OCI-LY7 (cell line): Measurements from ENCODE around the gene RNF157. TPM values are rescaled to one million over a fixed set of nuclear protein-coding genes. Genes with fewer than 3 reads are reported as not detected.
A peak's percentile ranks its signal among the peaks of the same experiment; 100 is the strongest.

Experiments
- BruUV-seq: library from RNA; stranded (reverse); fragments of 400-500 nt; replicated peaks from 2 replicates; lab custom pipeline; 2021; lab: Mats Ljungman, UMichigan
- CTCF ChIA-PET: fragments of 300-600 bp; sonication (Branson Sonifier 250); formaldehyde crosslinking; loops from one replicate; lab custom pipeline; 2022; ENCODE audit warnings: antibody characterized with exemption; ENCODE audit not compliant: unreplicated experiment; lab: Charles Lee
- POLR2A ChIA-PET: fragments of 300-600 bp; sonication (Branson Sonifier 250); formaldehyde crosslinking; loops from one replicate; lab custom pipeline; 2022; ENCODE audit warnings: antibody characterized with exemption; lab: Charles Lee
- DNase-seq: peaks from one replicate; pipeline ENCODE4 v3.0.0-alpha.2; 2015; ENCODE audit warnings: low spot score
- H2AFZ ChIP-seq: fragments of 200-600 bp; sonication (generic), shearing (Covaris generic); 2 replicates; pipeline ENCODE4 v1.6.1; 2014; ENCODE audit warnings: mild to moderate bottlenecking, antibody characterized with exemption, low read length, moderate library complexity
- H3K27ac ChIP-seq: fragments of 200-600 bp; sonication (generic); 2 replicates; pipeline ENCODE4 v1.5.1; 2014; ENCODE audit warnings: mixed run types, low read depth, mild to moderate bottlenecking, moderate library complexity, low read length, inconsistent platforms; ENCODE audit not compliant: poor library complexity, severe bottlenecking
- H3K36me3 ChIP-seq: fragments of 200-600 bp; sonication (generic); 2 replicates; pipeline ENCODE4 v1.6.1; 2014; ENCODE audit warnings: mild to moderate bottlenecking, antibody characterized with exemption, low read length, moderate library complexity, mixed read lengths; ENCODE audit not compliant: insufficient read depth
- H3K4me1 ChIP-seq: fragments of 200-600 bp; sonication (generic); 2 replicates; pipeline ENCODE4 v1.5.1; 2014; ENCODE audit warnings: mild to moderate bottlenecking, low read length; ENCODE audit not compliant: insufficient read depth, poor library complexity, severe bottlenecking
- H3K4me2 ChIP-seq: fragments of 200-600 bp; sonication (generic); 2 replicates; pipeline ENCODE4 v1.6.1; 2014; ENCODE audit warnings: mild to moderate bottlenecking, low read length
- H3K4me3 ChIP-seq: fragments of 200-600 bp; sonication (generic); 2 replicates; pipeline ENCODE4 v1.5.1; 2014; ENCODE audit warnings: mild to moderate bottlenecking, low read depth, low read length; ENCODE audit not compliant: poor library complexity, severe bottlenecking
- H3K79me2 ChIP-seq: fragments of 200-600 bp; sonication (generic); 2 replicates; pipeline ENCODE4 v1.6.1; 2016; ENCODE audit warnings: low read depth, mild to moderate bottlenecking, low read length, moderate library complexity, mixed read lengths; ENCODE audit not compliant: insufficient read depth
- H3K9me2 ChIP-seq: fragments of 200-600 bp; sonication (generic); 2 replicates; pipeline ENCODE4 v1.6.1; 2016; ENCODE audit warnings: mild to moderate bottlenecking, low read length, mixed read lengths; ENCODE audit not compliant: insufficient read depth
- H3K9me3 ChIP-seq: fragments of 200-600 bp; sonication (generic); 2 replicates; pipeline ENCODE4 v1.6.1; 2014; ENCODE audit warnings: mild to moderate bottlenecking, mixed run types, low read length, mixed read lengths
- H4K20me1 ChIP-seq: fragments of 200-600 bp; sonication (generic); 2 replicates; pipeline ENCODE4 v1.6.1; 2014; ENCODE audit warnings: mild to moderate bottlenecking, antibody characterized with exemption, low read length, moderate library complexity, mixed read lengths; ENCODE audit not compliant: insufficient read depth
- CTCF ChIP-seq: fragments of 200-600 bp; sonication (generic); conservative IDR thresholded peaks from 2 replicates; pipeline ENCODE4 v1.5.1; 2014; ENCODE audit warnings: mild to moderate bottlenecking, antibody characterized with exemption, low read length, moderate library complexity, mixed read lengths
- EZH2phosphoT487 ChIP-seq: fragments of 200-600 bp; sonication (generic); IDR thresholded peaks from 2 replicates; pipeline ENCODE4 v1.6.1; 2018; ENCODE audit warnings: low read depth, borderline replicate concordance, mild to moderate bottlenecking, mixed run types, antibody characterized with exemption, low read length, moderate library complexity, mixed read lengths
- intact Hi-C: fragments of 100-400 bp; cut with micrococcal nuclease; formaldehyde crosslinking; loops from one replicate; pipeline ENCODE4 v1.10.0; 2022; ENCODE audit not compliant: unreplicated experiment
- total RNA-seq, 2 experiments: library from RNA; depleted of rRNA in 1 of 2; stranded (reverse); fragments of >200 nt in 1 of 2; shearing (Covaris generic) in 1 of 2; gene quantifications; 2 replicates each; pipeline ENCODE4 v1.2.3, GENCODE V29; 2014 to 2022

RNF157 gene
- total RNA-seq, 2 experiments from 2014 or later: 0.28 to 1.3 TPM

GRCh38 chr17:76136276-76137000 is 103.9 kb downstream of the RNF157 start:
- no peak overlapping the region for H3K4me3 ChIP-seq
- H4K20me1 ChIP-seq: no peaks in the 10 kb centered on the region
- CTCF ChIA-PET: no interaction called here
- BruUV-seq: no TSS peak
- H3K4me2 ChIP-seq: no peak overlapping the region
- H3K9me3 ChIP-seq: no peaks in the 10 kb centered on the region
- H2AFZ ChIP-seq: no peak overlapping the region
- TF ChIP-seq EZH2phosphoT487 (no peak), CTCF (no peak)
- POLR2A ChIA-PET: no interaction called here
- peaks cover 31% of the 10 kb centered on the region for H3K4me1 ChIP-seq
- intact Hi-C loops: no loop called here
- DNase-seq: no peak
- H3K79me2 ChIP-seq: no peaks in the 10 kb centered on the region
- no peaks in the 10 kb centered on the region for H3K36me3 ChIP-seq
- no peaks in the 10 kb centered on the region for H3K9me2 ChIP-seq
- H3K27ac ChIP-seq: no peak overlapping the region

GRCh38 chr17:76135810-76136188 is 104.5 kb downstream of the RNF157 start:
- POLR2A ChIA-PET: no interaction called here
- H3K9me3 ChIP-seq: no peaks in the 10 kb centered on the region
- H3K4me3 ChIP-seq: no peak overlapping the region
- BruUV-seq: no TSS peak
- no peak for DNase-seq
- H2AFZ ChIP-seq: peak overlapping the region; percentile 74; the same call in 1 of the 2 replicates
- H4K20me1 ChIP-seq: no peaks in the 10 kb centered on the region
- TF ChIP-seq EZH2phosphoT487 (no peak), CTCF (no peak)
- no peaks in the 10 kb centered on the region for H3K36me3 ChIP-seq
- no peak overlapping the region for H3K4me2 ChIP-seq
- CTCF ChIA-PET: no interaction called here
- H3K27ac ChIP-seq: no peak overlapping the region
- intact Hi-C loops: no loop called here
- H3K79me2 ChIP-seq: no peaks in the 10 kb centered on the region
- peaks cover 25% of the 10 kb centered on the region for H3K4me1 ChIP-seq
- no peaks in the 10 kb centered on the region for H3K9me2 ChIP-seq
